ENCODE data around the gene BMPR1A.
"Not testable (repeated sequence)": the region's sequence is repeated elsewhere in the genome, so short reads cannot be mapped to it uniquely, and the experiment has no call there.

Gene BMPR1A

DNA sequence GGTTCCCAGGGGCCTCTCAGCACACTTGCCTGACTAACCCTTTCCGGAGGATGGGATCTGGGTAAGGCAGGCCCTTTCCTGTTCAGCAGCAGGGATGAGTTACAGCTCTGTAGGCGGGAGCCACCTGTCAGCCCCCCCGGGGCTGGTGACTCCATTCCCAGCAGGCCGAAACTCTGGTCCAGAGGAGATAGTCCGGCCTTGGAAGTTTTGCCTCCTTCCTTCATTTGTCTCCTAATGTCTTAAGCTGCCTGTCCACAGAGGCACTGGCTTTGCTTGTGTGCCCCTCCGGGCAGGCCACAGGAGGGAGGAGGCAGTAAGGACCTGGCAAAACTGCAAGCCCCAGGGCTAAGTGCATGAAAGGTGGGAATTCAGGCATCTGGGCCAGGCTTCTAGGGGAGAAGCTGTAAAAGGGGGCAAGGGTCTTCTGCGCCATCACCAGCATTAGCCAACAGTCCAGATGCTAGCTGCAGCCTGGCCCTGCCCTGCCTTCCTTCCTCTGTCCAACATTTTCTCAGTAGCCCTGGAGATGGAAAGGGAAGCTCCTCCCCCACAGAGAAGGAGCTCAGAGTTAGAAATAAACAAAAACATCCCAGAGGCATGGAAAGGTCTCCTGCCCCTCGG, 213.1 kb downstream of the BMPR1A start:
- DNase-seq (ENCODE audit: low read depth), result no peak

DNA sequence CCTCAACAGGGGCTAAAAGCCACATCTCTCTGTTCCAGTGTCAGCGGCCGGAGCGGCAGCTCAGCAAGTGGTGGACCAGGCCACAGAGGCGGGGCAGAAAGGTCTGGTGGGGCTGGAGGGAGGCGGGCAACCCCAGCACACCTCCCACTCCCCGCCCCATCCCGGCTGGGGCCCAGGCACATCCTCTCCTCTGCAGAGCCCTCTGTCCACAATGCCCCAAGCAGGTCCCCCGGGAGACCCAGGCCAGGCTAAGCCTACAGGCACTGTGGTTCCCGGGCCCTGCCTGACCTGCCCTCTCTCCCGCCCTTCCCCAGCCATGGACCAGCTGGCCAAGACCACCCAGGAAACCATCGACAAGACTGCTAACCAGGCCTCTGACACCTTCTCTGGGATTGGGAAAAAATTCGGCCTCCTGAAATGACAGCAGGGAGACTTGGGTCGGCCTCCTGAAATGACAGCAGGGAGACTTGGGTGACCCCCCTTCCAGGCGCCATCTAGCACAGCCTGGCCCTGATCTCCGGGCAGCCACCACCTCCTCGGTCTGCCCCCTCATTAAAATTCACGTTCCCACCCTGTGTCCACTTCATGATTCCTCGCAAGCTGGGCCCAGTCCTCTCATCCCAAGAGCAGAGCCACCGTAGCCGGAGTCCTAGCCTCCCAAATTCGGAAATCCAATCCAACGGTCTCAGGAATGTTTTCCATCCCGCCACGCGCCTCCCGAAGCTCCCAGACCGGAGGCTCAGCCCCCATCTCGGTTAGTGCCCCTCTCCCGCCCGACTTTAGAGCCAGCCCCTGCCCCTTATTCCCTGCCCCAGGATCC, 214.0 kb downstream of the BMPR1A start:
- DNase-seq (ENCODE audit: low read depth), result peak; percentile 59

DNA sequence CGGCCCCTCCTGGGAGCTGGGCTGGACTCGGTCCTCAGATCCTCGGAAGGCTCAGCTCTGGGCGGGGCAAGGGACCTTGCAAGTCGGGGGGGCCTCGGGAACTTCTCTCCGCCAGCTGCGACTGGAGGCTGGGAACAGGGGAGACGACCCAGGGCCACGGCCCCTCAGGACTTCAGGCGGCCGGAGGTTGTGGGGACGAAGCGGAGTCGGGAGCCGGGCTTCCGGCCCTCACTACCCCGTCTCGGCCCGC, 214.5 kb downstream of the BMPR1A start:
- DNase-seq (ENCODE audit: low read depth), result no peak

DNA sequence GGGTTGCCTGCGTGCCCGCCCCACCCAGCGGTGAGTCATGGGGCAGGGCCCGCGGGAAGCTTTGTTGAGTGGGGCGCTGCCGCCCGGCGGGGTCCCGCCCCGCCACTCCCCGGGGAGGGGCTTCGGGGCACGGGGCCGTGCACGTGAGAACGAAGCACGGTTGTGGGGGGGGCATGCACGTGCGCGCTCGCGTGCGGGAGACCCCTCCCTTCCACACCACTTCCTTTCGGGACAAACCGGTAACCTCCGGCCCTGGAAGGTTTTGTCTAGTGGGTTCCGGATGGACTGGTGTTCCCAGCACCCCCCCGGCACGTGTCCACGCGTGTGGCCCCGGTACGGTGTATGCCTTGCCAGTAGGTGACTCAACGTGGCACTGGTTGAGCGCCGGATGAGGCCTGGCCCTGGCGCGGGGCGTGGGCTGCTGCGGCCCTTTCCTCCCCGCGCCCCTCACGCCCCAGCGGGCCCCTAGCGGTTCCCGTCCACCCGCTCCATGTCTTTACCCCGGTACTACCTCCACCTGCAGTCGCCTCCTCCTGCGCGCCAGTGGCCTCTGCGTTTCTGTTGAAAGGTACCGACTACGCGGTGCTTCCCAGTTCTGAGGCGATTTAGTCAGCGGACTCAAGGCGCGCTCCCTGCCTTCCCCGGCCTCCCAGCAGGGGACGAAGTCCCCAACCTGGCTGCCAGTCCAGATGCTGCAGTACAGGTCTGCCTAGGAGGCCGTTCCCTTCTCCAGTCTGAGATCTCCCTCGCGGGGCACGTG, 215.0 kb downstream of the BMPR1A start:
- DNase-seq (ENCODE audit: low read depth), result peak; percentile 76

DNA sequence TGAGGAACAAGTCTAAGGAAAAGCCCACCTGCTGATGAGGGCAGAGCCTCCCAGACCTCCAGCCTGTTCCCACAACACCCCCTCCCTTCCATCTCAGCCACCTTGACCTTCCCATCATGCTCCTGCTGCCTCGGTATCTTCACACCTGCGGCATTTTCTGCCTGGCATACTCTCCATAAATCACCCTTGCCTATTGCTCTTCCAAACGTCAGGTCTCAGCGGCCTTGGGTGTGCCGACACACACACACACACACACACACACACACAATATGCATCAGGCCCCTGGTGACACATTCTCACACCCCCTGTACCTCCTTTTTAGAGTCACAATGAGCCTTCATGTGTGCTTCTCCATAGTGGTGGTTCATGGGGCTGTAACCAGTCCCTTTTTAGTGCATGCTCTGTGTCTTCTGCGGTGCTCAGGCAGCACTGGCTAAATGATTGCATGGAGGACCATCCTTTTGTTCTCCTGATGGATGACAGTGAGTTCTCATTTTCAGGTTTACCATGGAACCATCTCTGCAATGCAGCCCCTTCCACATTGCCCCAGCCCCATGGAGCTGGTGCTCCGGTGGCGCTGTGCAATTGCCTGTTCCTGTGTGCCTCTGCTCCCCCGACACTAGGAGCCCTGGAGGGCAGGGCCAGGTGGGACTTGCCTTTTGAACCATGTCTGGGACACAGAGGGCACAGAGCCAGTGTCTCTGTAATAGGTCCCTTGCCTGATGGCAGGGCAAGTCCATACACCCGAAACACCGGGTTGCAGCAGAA, 216.4 kb downstream of the BMPR1A start:
- no peak for DNase-seq (ENCODE audit: low read depth)

DNA sequence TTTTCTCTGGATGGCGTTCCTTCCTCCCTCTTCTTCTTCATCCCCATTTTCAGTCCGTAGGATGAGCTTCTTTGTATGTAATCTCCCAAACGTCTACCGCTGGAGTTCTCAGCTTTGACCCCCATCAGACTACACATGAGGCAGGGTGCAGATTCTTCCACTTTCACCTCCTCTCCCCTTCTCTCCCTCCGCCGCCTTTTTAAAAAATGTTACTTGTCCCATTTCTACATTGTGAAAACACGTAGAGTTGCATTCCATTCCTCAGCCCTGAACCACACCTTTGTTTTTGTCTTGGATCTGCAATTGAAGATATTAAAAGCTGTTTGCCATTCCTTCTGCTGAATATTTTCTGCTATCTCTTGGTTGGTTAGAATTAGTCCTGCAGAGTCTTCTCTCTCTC, 218.1 kb downstream of the BMPR1A start:
- no peak for DNase-seq (ENCODE audit: low read depth)

DNA sequence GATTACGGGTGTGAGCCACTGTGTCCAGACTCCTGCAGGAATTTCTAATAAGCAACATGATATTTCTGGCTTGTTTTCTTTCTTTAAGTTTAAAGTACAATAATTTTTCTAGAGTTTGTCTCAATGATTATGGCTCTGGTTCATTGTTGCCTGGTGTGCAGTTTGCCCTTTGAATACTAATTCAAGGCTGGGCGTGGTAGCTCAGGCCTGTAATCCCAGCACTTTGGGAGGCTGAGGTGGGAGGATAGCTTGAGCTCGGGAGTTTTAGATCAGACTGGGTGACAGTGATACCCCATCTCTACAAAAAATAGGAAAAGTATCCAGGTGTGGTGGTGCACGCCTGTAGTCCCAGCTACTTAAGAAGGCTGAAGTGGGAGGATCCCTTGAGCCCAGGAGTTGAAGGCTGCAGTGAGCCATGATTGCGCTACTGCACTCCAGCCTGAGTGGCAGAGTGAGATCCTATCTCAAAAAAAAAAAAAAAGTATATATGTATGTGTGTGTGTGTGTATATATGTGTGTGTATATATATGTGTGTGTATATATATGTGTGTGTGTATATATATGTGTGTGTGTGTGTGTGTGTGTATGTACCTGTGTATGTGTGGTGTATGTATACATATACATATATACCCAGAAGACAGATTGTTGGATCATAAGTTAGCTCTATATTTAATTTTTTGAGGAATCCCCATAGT, 220.1 kb downstream of the BMPR1A start:
- no peak for DNase-seq (ENCODE audit: low read depth)

DNA sequence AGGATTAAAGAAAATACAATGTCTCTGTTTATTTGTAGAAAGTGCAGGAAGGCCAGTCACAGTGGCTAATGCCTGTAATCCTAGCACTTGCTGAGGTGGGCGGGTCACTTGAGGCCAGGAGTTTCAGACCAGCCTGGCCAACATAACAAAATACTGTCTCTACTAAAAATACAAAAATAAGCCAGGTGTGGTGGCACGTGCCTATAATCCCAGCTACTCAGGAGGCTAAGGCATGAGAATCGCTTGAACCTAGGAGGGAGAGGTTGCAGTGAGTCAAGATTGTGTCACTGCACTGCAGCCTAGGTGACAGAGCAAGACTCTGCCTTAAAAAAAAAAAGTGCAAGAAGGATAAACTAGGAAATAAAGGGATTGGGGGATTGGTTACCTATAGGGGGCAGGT, 222.0 kb downstream of the BMPR1A start:
- DNase-seq (ENCODE audit: low read depth), result not testable (repeated sequence)

DNA sequence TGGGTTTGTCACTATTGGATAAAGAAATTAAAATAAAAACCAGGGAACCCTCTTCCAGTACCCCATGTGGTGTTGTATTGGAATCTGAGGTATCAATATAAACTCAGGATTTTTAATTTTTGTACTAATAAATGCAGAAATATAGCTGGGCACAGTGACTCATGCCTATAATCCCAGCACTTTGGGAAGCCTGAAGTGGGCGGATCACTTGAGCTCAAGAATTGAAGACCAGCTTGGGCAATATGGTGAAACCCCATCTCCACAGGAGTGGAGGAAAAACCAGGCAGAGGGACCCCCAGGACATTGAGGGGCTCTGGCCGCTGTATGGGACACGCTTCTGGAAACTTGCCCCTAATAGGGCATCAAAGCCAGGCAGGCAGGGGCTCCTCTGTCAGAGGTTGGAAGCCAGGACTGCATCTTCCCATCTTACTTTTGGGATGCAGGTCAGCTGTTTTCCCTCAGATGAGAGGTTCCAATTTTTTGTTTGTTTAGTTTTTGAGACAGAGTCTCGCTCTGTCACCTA, 222.9 kb downstream of the BMPR1A start:
- DNase-seq (ENCODE audit: low read depth), result no peak

DNA sequence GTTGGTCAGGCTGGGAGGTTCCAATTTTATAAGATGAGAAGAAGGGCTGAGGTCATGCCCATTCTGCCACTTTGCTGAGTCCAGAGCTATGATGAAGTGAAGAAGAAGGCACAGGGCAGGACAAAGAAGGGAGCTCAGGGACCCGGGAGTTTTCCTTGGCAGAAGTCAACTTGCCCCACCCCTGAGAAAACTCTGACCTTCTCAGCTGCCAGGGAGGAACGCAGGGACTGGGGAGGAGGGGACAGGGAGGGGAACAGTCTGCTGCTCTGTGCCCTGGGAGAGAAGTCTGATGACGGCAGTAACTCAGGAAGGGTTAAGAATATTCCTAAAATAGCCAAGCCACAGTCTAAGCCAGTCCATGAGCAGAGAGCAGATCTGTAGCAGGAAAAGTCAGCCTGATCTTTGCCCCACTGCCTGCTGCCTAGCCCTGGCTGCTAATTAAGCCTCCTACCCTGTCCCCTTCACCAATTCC, 223.6 kb downstream of the BMPR1A start:
- no peak for DNase-seq (ENCODE audit: low read depth)

DNA sequence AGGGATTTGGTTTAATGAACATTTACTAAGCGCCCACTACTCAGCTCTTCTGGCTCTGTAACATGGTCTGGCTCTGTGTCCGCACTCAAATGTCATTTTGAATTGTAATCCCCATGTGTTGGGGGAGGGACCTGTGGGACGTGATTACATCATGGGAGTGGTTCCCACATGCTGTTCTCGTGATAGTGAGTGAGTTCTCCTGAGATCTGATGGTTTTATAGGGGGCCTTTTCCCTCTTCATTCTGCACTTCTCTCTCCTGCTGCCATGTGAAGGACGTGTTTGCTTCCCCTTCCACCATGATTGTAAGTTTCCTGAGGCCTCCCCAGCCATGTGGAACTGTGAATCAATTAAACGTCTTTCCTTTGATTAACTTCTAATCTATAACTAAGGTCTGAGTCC, 224.6 kb downstream of the BMPR1A start:
- not testable (repeated sequence) for DNase-seq (ENCODE audit: low read depth)

DNA sequence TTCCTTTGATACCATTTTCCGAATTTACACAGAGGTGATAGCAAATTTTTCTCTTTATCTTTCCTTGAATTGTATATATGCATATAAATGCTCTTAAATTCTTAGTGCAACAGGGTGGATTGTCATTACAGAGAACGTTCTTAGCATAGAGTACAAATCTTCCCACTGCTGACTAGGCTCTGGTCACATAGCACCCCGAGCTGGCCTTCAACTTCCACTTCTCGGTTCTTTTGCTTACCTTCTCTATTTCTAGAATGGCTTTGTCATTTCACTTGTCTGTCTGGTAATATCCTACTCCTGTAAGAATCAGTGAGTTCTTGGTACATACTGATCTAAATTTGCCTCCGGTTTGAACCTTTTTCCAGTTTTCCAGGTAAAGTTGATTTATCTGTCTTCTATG, 225.3 kb downstream of the BMPR1A start:
- no peak for DNase-seq (ENCODE audit: low read depth)
